HG03139 (cell line): ENCODE data around the gene C19orf25.
"Not testable (repeated sequence)": the region's sequence is repeated elsewhere in the genome, so short reads cannot be mapped to it uniquely, and the experiment has no call there.

Experiments used
- ATAC-seq: cut with Tn5 transposase; IDR thresholded peaks from one replicate; pipeline ENCODE4 v1.9.1; 2021; ENCODE audit not compliant: unreplicated experiment

Gene C19orf25

GRCh38 chr19:1481893-1482360, 2.9 kb upstream of the C19orf25 start:
- ATAC-seq, result no peak

- ATAC-seq, result no peak
Observed at GRCh38 chr19:1481224-1481892, 2.3 kb upstream of the C19orf25 start.

- ATAC-seq, result not testable (repeated sequence)
Observed at GRCh38 chr19:1477056-1477455, 2.0 kb downstream of the C19orf25 start.

- ATAC-seq, result no peak
Observed at GRCh38 chr19:1475751-1476437, 3.1 kb downstream of the C19orf25 start.

GRCh38 chr19:1474765-1475351, 4.2 kb downstream of the C19orf25 start:
- ATAC-seq, result no peak

GRCh38 chr19:1474011-1474764, 4.8 kb downstream of the C19orf25 start:
- no peak for ATAC-seq

- no peak for ATAC-seq
Observed at GRCh38 chr19:1473085-1473851, 5.7 kb downstream of the C19orf25 start.

GRCh38 chr19:1472231-1473084, 6.6 kb downstream of the C19orf25 start:
- ATAC-seq, result no peak

- ATAC-seq, result no peak
Observed at GRCh38 chr19:1471515-1472160, 7.4 kb downstream of the C19orf25 start.

GRCh38 chr19:1471010-1471514, 8.0 kb downstream of the C19orf25 start:
- no peak for ATAC-seq

- no peak for ATAC-seq
Observed at GRCh38 chr19:1470305-1471009, 8.6 kb downstream of the C19orf25 start.

GRCh38 chr19:1470055-1470304, 9.0 kb downstream of the C19orf25 start:
- ATAC-seq, result no peak

GRCh38 chr19:1469255-1470054, 9.6 kb downstream of the C19orf25 start:
- ATAC-seq, result no peak

GRCh38 chr19:1468821-1469254, 10.2 kb downstream of the C19orf25 start:
- ATAC-seq, result no peak

- no peak for ATAC-seq
Observed at GRCh38 chr19:1468274-1468820, 10.7 kb downstream of the C19orf25 start.

GRCh38 chr19:1467490-1468273, 11.3 kb downstream of the C19orf25 start:
- no peak for ATAC-seq

- ATAC-seq, result no peak
Observed at GRCh38 chr19:1467215-1467489, 11.9 kb downstream of the C19orf25 start.
